Head of caudate nucleus (tissue), 42 donors: Measurements from ENCODE around the gene FAM167B.

Experiments used
- DNase-seq, 42 donors: peaks; one replicate each; pipeline versions ENCODE4 v3.0.0 to v3.0.0-alpha.2; 2020 to 2021; ENCODE audit warnings: mixed read lengths in 7 of 42
- intact Hi-C: fragments of 100-400 bp; cut with DNase I; formaldehyde crosslinking; loops from one replicate; pipeline ENCODE4 v1.15.0; 2022

FAM167B gene

GRCh38 chr1:32246888-32247273, at the start of gene FAM167B:
FAM167B (plus strand) TSS chr1:32247222; CDS start chr1:32247422, 200 bp downstream.
- intact Hi-C loops, result no loop called here
- no peak for DNase-seq

GRCh38 chr1:32197837-32198236, 49.2 kb upstream of the FAM167B start:
- intact Hi-C loops, result no loop called here
- DNase-seq, result no peak

- no peak for DNase-seq
- intact Hi-C loops, result no loop called here
Measured at GRCh38 chr1:32198237-32199042, 48.6 kb upstream of the FAM167B start.

- DNase-seq, result no peak
- intact Hi-C loops, result no loop called here
Measured at GRCh38 chr1:32199043-32199716, 47.8 kb upstream of the FAM167B start.

GRCh38 chr1:32199717-32200072, 47.3 kb upstream of the FAM167B start:
- intact Hi-C loops, result no loop called here
- peak in 20 of 42 donors; percentile 15 to 57 (median 40) for DNase-seq

GRCh38 chr1:32200226-32201010, 46.6 kb upstream of the FAM167B start, which contains the start of gene CCDC28B:
CCDC28B (plus strand) TSS chr1:32200595; CDS start chr1:32201936, 1,341 bp downstream.
- peak; percentile 28 to 82 (median 66) for DNase-seq
- intact Hi-C loops, result no loop called here

GRCh38 chr1:32201011-32201855, 45.8 kb upstream of the FAM167B start:
- DNase-seq, result peak; percentile 50 to 86 (median 73)
- intact Hi-C loops, result no loop called here

GRCh38 chr1:32204943-32205361, 42.1 kb upstream of the FAM167B start:
- DNase-seq, result peak in 2 of 42 donors; percentile 28 to 34
- intact Hi-C loops, result no loop called here

GRCh38 chr1:32205401-32206370, 41.3 kb upstream of the FAM167B start, which contains the start of gene IQCC:
IQCC (plus strand) TSS chr1:32205671; CDS start chr1:32205682, 11 bp downstream.
- peak; percentile 74 to 95 (median 89) for DNase-seq
- intact Hi-C loops, result no loop called here

- no peak for DNase-seq
- intact Hi-C loops, result no loop called here
Measured at GRCh38 chr1:32208469-32208868, 38.6 kb upstream of the FAM167B start.

GRCh38 chr1:32208891-32209328, 38.1 kb upstream of the FAM167B start, which contains the start of gene DCDC2B:
DCDC2B (plus strand) TSS chr1:32209089; CDS start chr1:32209094, 5 bp downstream.
- intact Hi-C loops, result no loop called here
- peak in 25 of 42 donors; percentile 21 to 77 (median 42) for DNase-seq

- peak; percentile 38 to 87 (median 70) for DNase-seq
- intact Hi-C loops, result no loop called here
Measured at GRCh38 chr1:32215629-32216480, 31.2 kb upstream of the FAM167B start.

GRCh38 chr1:32216566-32216965, 30.5 kb upstream of the FAM167B start:
- intact Hi-C loops, result no loop called here
- DNase-seq, result no peak

GRCh38 chr1:32219022-32219421, 28.0 kb upstream of the FAM167B start:
- DNase-seq, result no peak
- intact Hi-C loops, result no loop called here

- intact Hi-C loops, result loop anchor here (10.0 kb wide), 1 partner anchor 174 kb away; the partner anchor contains the start of gene BSDC1
- DNase-seq, result no peak
Measured at GRCh38 chr1:32220746-32221580, 26.1 kb upstream of the FAM167B start.
